ENCODE results near the gene TMEM184B.

TMEM184B gene

GRCh38 chr22:38205261-38206128, 67.3 kb downstream of the TMEM184B start:
- no peak for DNase-seq
- Mint-ChIP-seq H3K27me3 (peaks cover 2% of the 10 kb centered on the region), H3K4me3 (no peak overlapping the region), H3K9me3 (no peaks in the 10 kb centered on the region), H3K27ac (no peak overlapping the region), H3K36me3 (ENCODE audit: low read depth) (no peaks in the 10 kb centered on the region), H3K4me1 (peaks cover 56% of the 10 kb centered on the region)
- ATAC-seq, result no peak

- no peak for ATAC-seq
- peak overlapping the region; percentile 65 for H3K27ac Mint-ChIP-seq
- H3K36me3 Mint-ChIP-seq (ENCODE audit: low read depth), result no peaks in the 10 kb centered on the region
- no peak for DNase-seq
- peak overlapping the region; percentile 46 for H3K4me3 Mint-ChIP-seq
- peaks cover 53% of the 10 kb centered on the region for H3K4me1 Mint-ChIP-seq
- H3K9me3 Mint-ChIP-seq, result no peaks in the 10 kb centered on the region
- H3K27me3 Mint-ChIP-seq, result peaks cover 2% of the 10 kb centered on the region
These were observed 68.0 kb downstream of the TMEM184B start for GRCh38 chr22:38204784-38205183.

- Mint-ChIP-seq H3K4me1 (peaks cover 56% of the 10 kb centered on the region), H3K9me3 (no peaks in the 10 kb centered on the region), H3K27ac (peak overlapping the region; percentile 65), H3K4me3 (peak overlapping the region; percentile 83), H3K27me3 (peaks cover 2% of the 10 kb centered on the region), H3K36me3 (ENCODE audit: low read depth) (no peaks in the 10 kb centered on the region)
- no peak for DNase-seq
- ATAC-seq, result peak; percentile 4
These were observed 68.8 kb downstream of the TMEM184B start for GRCh38 chr22:38203855-38204514.

- peak overlapping the region; percentile 83 for H3K4me3 Mint-ChIP-seq
- ATAC-seq (no peak), DNase-seq (peak; percentile 39)
- H3K4me1 Mint-ChIP-seq, result peaks cover 49% of the 10 kb centered on the region
- H3K27ac Mint-ChIP-seq, result peak overlapping the region; percentile 65
- H3K27me3 Mint-ChIP-seq, result peaks cover 2% of the 10 kb centered on the region
- no peaks in the 10 kb centered on the region for H3K9me3 Mint-ChIP-seq
- no peaks in the 10 kb centered on the region for H3K36me3 Mint-ChIP-seq (ENCODE audit: low read depth)
These were observed 69.6 kb downstream of the TMEM184B start for GRCh38 chr22:38203090-38203810.

- Mint-ChIP-seq H3K27ac (peak overlapping the region; percentile 65), H3K27me3 (peaks cover 2% of the 10 kb centered on the region), H3K36me3 (ENCODE audit: low read depth) (no peaks in the 10 kb centered on the region), H3K4me1 (peaks cover 46% of the 10 kb centered on the region), H3K9me3 (no peaks in the 10 kb centered on the region), H3K4me3 (peak overlapping the region; percentile 83)
- ATAC-seq (peak; percentile 31), DNase-seq (peak; percentile 65)
These were observed 70.2 kb downstream of the TMEM184B start for GRCh38 chr22:38202437-38203089.

- Mint-ChIP-seq H3K27ac (peak within 1 kb of the TSS; percentile 81), H3K4me1 (peaks cover 46% of the 10 kb centered on the region), H3K36me3 (ENCODE audit: low read depth) (no peaks in the 10 kb centered on the region), H3K4me3 (peak within 1 kb of the TSS; percentile 83), H3K9me3 (no peaks in the 10 kb centered on the region), H3K27me3 (peaks cover 2% of the 10 kb centered on the region)
- peak; percentile 67 for ATAC-seq
- peak; percentile 92 for DNase-seq
These were observed 70.9 kb downstream of the TMEM184B start, which contains the start of gene MAFF for GRCh38 chr22:38201711-38202436. Gene MAFF, plus strand, starts transcription at chr22:38201994. Its CDS starts 11,860 bp downstream, at chr22:38213854.

- H3K9me3 Mint-ChIP-seq, result no peaks in the 10 kb centered on the region
- H3K36me3 Mint-ChIP-seq (ENCODE audit: low read depth), result no peaks in the 10 kb centered on the region
- H3K27ac Mint-ChIP-seq, result peak overlapping the region; percentile 81
- H3K4me1 Mint-ChIP-seq, result peaks cover 46% of the 10 kb centered on the region
- H3K27me3 Mint-ChIP-seq, result peaks cover 2% of the 10 kb centered on the region
- H3K4me3 Mint-ChIP-seq, result peak overlapping the region; percentile 68
- ATAC-seq (no peak), DNase-seq (no peak)
These were observed 71.5 kb downstream of the TMEM184B start for GRCh38 chr22:38201371-38201710.

GRCh38 chr22:38199826-38200559, 72.8 kb downstream of the TMEM184B start:
- peaks cover 41% of the 10 kb centered on the region for H3K4me1 Mint-ChIP-seq
- H3K9me3 Mint-ChIP-seq, result no peaks in the 10 kb centered on the region
- ATAC-seq (no peak), DNase-seq (no peak)
- no peaks in the 10 kb centered on the region for H3K36me3 Mint-ChIP-seq (ENCODE audit: low read depth)
- H3K27me3 Mint-ChIP-seq, result peaks cover 2% of the 10 kb centered on the region
- H3K4me3 Mint-ChIP-seq, result no peak overlapping the region
- H3K27ac Mint-ChIP-seq, result no peak overlapping the region

- no peak overlapping the region for H3K4me3 Mint-ChIP-seq
- ATAC-seq (no peak), DNase-seq (no peak)
- H3K36me3 Mint-ChIP-seq (ENCODE audit: low read depth), result no peaks in the 10 kb centered on the region
- no peak overlapping the region for H3K27ac Mint-ChIP-seq
- H3K27me3 Mint-ChIP-seq, result peaks cover 7% of the 10 kb centered on the region
- H3K4me1 Mint-ChIP-seq, result peaks cover 27% of the 10 kb centered on the region
- H3K9me3 Mint-ChIP-seq, result no peaks in the 10 kb centered on the region
These were observed 75.9 kb downstream of the TMEM184B start for GRCh38 chr22:38196791-38197419.

- DNase-seq (no peak), ATAC-seq (no peak)
- Mint-ChIP-seq H3K36me3 (ENCODE audit: low read depth) (no peaks in the 10 kb centered on the region), H3K27ac (no peak overlapping the region), H3K4me3 (no peak overlapping the region), H3K27me3 (peaks cover 9% of the 10 kb centered on the region), H3K9me3 (no peaks in the 10 kb centered on the region), H3K4me1 (peaks cover 7% of the 10 kb centered on the region)
These were observed 79.2 kb downstream of the TMEM184B start for GRCh38 chr22:38193580-38193979.

- ATAC-seq (no peak), DNase-seq (no peak)
- Mint-ChIP-seq H3K27me3 (peaks cover 9% of the 10 kb centered on the region), H3K4me3 (no peak overlapping the region), H3K27ac (no peak overlapping the region), H3K9me3 (no peaks in the 10 kb centered on the region), H3K36me3 (ENCODE audit: low read depth) (no peaks in the 10 kb centered on the region), H3K4me1 (peaks cover 7% of the 10 kb centered on the region)
These were observed 80.3 kb downstream of the TMEM184B start for GRCh38 chr22:38192475-38192863.

GRCh38 chr22:38191731-38192474, 80.9 kb downstream of the TMEM184B start:
- Mint-ChIP-seq H3K9me3 (no peaks in the 10 kb centered on the region), H3K4me1 (peaks cover 7% of the 10 kb centered on the region), H3K27me3 (peaks cover 9% of the 10 kb centered on the region), H3K27ac (no peak overlapping the region), H3K36me3 (ENCODE audit: low read depth) (no peaks in the 10 kb centered on the region), H3K4me3 (no peak overlapping the region)
- DNase-seq, result no peak
- ATAC-seq, result no peak
